ENCODE results near the gene PGBD5.

DNA sequence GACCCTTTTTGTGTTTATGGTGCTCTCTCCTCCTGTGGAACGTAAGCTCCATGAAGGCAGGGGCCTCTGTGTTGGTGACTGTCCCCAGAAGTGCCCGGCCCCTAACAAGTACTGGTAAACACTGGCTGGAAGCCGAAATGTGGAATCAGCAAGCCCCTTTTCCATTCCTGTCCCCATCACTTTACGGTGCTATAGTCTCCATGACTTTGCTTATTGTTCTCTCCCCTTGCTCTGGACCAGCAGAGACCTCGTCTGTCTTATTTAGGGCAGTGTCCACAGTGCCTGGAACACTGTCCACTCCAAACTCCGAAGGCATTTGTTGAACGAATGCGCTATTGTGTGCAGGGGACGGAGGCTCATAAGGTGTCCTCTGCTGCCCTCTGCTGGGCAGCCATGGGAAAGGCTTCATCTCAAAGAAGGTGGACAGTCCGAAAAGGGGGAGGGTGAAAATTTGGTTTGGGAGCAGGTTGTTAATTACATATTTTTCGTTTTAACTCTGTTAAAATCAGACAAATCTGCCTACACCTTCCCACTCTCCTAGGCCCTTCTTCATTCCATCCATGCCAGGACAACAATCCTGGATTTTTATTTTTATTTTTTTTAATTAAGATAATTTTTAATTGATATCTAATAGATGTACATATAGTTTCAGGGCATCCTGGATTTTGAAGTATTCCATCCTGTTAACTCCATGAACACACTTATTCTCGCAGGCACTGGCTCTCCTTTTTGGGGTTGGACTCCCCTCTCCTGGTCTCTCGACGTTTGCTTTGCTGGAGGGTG is 115.6 kb downstream of the PGBD5 start:
- TF ChIP-seq, protein P1, sequence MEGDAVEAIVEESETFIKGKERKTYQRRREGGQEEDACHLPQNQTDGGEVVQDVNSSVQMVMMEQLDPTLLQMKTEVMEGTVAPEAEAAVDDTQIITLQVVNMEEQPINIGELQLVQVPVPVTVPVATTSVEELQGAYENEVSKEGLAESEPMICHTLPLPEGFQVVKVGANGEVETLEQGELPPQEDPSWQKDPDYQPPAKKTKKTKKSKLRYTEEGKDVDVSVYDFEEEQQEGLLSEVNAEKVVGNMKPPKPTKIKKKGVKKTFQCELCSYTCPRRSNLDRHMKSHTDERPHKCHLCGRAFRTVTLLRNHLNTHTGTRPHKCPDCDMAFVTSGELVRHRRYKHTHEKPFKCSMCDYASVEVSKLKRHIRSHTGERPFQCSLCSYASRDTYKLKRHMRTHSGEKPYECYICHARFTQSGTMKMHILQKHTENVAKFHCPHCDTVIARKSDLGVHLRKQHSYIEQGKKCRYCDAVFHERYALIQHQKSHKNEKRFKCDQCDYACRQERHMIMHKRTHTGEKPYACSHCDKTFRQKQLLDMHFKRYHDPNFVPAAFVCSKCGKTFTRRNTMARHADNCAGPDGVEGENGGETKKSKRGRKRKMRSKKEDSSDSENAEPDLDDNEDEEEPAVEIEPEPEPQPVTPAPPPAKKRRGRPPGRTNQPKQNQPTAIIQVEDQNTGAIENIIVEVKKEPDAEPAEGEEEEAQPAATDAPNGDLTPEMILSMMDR (IDR thresholded peaks at IDR 0.05): peak; percentile 92
- TF ChIP-seq POLR2AphosphoS5 (IDR thresholded peaks at IDR 0.05; ENCODE audit: low read depth, low read length) (no peak), CHD2 (IDR thresholded peaks at IDR 0.05; ENCODE audit: low read length, partially characterized antibody) (no peak), EZH2phosphoT487 (IDR thresholded peaks at IDR 0.05; ENCODE audit: borderline replicate concordance, low read depth) (no peak)
- TF ChIP-seq, protein P2, sequence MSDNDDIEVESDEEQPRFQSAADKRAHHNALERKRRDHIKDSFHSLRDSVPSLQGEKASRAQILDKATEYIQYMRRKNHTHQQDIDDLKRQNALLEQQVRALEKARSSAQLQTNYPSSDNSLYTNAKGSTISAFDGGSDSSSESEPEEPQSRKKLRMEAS (IDR thresholded peaks at IDR 0.05; ENCODE audit: low read depth): no peak
- TF ChIP-seq, protein P3, sequence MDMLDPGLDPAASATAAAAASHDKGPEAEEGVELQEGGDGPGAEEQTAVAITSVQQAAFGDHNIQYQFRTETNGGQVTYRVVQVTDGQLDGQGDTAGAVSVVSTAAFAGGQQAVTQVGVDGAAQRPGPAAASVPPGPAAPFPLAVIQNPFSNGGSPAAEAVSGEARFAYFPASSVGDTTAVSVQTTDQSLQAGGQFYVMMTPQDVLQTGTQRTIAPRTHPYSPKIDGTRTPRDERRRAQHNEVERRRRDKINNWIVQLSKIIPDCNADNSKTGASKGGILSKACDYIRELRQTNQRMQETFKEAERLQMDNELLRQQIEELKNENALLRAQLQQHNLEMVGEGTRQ (IDR thresholded peaks at IDR 0.05; ENCODE audit: borderline replicate concordance, low read depth, low read length): no peak

Data from SK-N-SH (cell line).